ENCODE data around the gene TTLL9.
A peak's percentile ranks its signal among the peaks of the same experiment; 100 is the strongest.

Gene TTLL9

GRCh38 chr20:31977080-31977479 lies 106.6 kb downstream of the TTLL9 start:
- H3K4me3 ChIP-seq (ENCODE audit: low read length) = no peak overlapping the region
- no peak for TF ChIP-seq CTCF (IDR thresholded peaks at IDR 0.05; ENCODE audit: insufficient read depth, low read depth, low read length, missing control alignments)
- no peak for DNase-seq (ENCODE audit: low read depth)

DNA sequence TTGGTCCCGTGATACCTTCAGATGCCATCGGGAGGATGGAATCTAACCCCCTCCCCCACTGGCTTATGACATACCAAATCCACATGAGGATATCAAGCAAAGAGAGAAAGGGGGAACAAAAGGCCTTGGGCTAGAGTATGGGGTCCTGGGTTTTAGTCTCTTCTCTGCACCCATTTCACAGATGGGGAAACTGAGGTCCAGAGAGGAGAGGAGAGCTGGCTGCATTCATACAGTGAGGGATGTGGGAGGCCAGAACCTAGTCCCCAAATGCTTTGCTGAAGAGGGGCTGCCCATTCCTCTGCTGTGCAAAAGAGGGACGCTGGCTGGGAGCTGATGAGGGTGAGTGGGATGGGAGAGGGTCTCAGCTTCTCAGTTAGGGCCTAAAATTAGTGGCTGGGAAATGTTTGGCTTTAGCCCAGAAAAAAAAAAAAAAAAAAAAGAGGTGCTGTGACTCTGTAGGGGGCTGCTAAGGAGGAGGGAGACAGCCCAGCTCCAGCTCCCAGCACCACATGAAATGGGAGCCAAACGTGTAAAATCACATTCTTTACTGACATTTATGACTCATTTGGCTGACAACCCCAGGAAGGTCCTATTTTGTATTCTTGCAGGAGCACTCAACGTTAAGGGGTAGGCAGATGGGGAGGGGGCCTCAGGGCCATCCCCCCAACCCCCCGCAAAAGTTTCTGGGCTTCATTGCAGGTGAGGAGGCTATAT lies 109.4 kb downstream of the TTLL9 start:
- no peak for TF ChIP-seq CTCF (IDR thresholded peaks at IDR 0.05; ENCODE audit: insufficient read depth, low read depth, low read length, missing control alignments)
- H3K4me3 ChIP-seq (ENCODE audit: low read length) = no peak overlapping the region
- no peak for DNase-seq (ENCODE audit: low read depth)

- no peak for DNase-seq (ENCODE audit: low read depth)
- no peak for TF ChIP-seq CTCF (IDR thresholded peaks at IDR 0.05; ENCODE audit: insufficient read depth, low read depth, low read length, missing control alignments)
- no peak overlapping the region for H3K4me3 ChIP-seq (ENCODE audit: low read length)
These were observed 111.3 kb downstream of the TTLL9 start for GRCh38 chr20:31981784-31982183.

DNA sequence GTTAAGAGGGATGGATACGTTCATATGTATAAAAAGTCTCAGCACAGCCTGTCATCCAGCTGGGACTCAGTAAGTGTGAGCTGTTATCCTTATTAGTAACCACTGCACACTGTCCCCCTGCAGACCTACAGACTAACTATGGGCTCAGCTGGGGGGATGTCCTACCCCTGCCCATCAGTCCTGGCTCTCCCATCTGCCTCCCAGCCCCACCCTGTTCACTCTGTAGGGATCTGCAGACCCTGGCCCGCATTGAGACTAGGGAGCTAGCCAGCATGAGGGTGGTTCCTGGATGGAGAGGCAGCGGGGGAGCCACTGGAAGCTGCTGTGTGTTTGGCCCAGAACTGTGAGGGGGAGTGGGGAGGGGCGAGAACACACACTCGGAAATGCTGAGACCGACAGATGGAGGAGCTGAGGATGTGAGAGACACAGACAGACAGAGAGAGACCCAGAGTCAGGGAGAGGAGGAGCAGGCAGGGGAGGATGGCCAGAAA lies 114.6 kb downstream of the TTLL9 start:
- no peak for TF ChIP-seq CTCF (IDR thresholded peaks at IDR 0.05; ENCODE audit: insufficient read depth, low read depth, low read length, missing control alignments)
- DNase-seq (ENCODE audit: low read depth) = no peak
- no peak overlapping the region for H3K4me3 ChIP-seq (ENCODE audit: low read length)

DNA sequence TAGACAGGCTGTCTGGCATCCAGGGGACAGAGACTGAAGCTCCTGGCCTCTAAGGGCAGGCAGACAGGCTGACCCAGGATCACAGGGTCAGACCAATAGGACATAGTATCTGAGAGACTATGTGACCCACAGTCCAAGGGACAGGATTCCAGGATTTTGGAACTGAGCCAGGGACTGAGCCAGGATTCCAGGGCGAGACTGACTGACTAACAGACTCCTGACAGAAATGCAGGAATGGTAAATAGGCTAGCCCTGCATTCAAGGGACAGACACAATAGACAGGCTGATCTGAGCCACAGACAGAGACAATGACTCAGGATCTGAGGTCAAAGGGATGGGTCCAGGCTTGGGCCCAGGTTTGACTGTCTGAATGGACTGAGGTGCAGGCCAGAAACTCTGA lies 117.3 kb downstream of the TTLL9 start:
- no peak for TF ChIP-seq CTCF (IDR thresholded peaks at IDR 0.05; ENCODE audit: insufficient read depth, low read depth, low read length, missing control alignments)
- no peak overlapping the region for H3K4me3 ChIP-seq (ENCODE audit: low read length)
- DNase-seq (ENCODE audit: low read depth) = peak; percentile 65

DNA sequence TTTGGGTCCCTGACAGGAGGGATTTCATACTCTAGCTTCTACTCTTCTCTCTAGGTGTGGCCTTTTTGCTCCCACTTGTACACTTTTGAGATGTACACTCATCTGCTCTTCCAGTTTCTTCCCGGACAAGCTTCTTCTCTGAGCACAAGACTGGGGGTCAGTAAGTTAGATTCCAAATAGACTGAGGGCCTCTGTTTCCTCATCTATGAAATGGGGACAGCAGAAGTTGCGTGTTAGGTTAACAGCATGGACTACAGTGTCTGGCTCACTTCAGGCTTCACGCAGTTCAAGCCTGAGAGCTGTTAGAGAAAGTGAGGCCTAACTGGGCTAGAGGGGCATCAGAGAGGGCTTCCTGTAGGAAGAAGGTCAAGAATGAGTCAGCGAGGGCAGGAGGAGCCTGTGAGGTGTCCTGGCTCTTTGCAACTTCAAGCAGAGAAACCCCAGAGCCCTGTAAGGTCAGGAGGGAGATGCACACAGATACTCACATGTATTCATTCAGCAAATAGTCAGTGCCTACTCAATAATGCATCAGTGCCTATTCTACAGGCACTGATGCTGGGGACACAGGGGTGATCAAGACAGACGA lies 118.1 kb downstream of the TTLL9 start:
- no peak overlapping the region for H3K4me3 ChIP-seq (ENCODE audit: low read length)
- TF ChIP-seq CTCF (IDR thresholded peaks at IDR 0.05; ENCODE audit: insufficient read depth, low read depth, low read length, missing control alignments) = no peak
- no peak for DNase-seq (ENCODE audit: low read depth)
